ENCODE results near the gene SMG6. TPM values are rescaled to one million over a fixed set of nuclear protein-coding genes. Genes with fewer than 3 reads are reported as not detected.

Gene SMG6
- total and polyA plus RNA-seq, 2 of the 13 experiments (the other 11 are each of a cell fraction or from before 2014, with no cell fraction given), result 4.6 to 14.6 TPM

DNA sequence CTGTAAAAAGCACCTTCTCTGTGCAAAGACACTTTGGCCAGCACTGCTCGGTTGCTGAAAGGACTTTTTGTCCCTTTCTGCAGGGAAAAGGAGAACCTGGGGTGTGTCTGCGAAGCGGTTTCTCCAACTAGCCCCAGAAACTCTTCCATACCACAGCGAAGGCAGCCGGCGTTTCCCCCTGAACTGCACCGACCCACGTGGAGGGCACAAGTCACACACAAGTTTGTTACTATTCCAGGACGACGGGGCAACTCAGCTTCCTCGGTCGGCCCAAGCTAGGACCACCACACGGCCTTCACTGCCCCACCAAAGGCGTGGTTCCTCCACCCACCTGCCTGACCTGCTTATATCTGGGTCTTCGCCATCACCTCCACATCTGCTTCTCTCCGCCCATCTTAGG lies 280.3 kb downstream of the SMG6 start:
- Histone ChIP-seq H3K27ac (ENCODE audit: extremely low read length, insufficient read depth, low read length) (no peak overlapping the region), H2AFZ (ENCODE audit: low read length) (no peak overlapping the region), H3K79me2 (ENCODE audit: insufficient read depth, low read length) (no peaks in the 10 kb centered on the region), H3K27me3 (ENCODE audit: control insufficient read depth in 1 of 2, insufficient read depth in 2 of 2, low read length in 2 of 2) (peaks cover 12 to 70% of the 10 kb centered on the region in 2 experiments), H3K4me1 (ENCODE audit: insufficient read depth, low read length) (peaks cover 17% of the 10 kb centered on the region; the same call in 1 of the 2 replicates), H3K36me3 (replicated peaks in 1 of 2; ENCODE audit: control insufficient read depth in 1 of 2, insufficient read depth in 2 of 2, low read length in 2 of 2) (no peaks in the 10 kb centered on the region), H3K9ac (ENCODE audit: insufficient read depth, low read depth, low read length) (no peak overlapping the region), H4K20me1 (ENCODE audit: insufficient read depth, low read length) (no peaks in the 10 kb centered on the region), H3K4me3 (replicated peaks in 1 of 3; ENCODE audit: insufficient read depth in 1 of 3, low read depth in 2 of 3, low read length in 3 of 3) (no peak overlapping the region), H3K4me2 (ENCODE audit: low read depth, low read length) (no peak overlapping the region), H3K9me3 (ENCODE audit: low read length) (no peaks in the 10 kb centered on the region)
- FAIRE-seq (no peak), DNase-seq (ENCODE audit: low spot score) (no peak), ATAC-seq (no peak)
- POLR2A ChIA-PET, result no interaction called here
- WGBS (ENCODE audit: low lambda C conversion rate), result 82% methylated on average over 14 of the region's 16 CpGs
- in situ Hi-C loops (cut with HindIII; ENCODE audit: extremely low pct_ligation_motif_present, low pct_unique_long_range_greater_than_20kb) (no loop called here), intact Hi-C loops (cut with micrococcal nuclease; ENCODE audit: unreplicated experiment) (loop anchor here (10.0 kb wide), 2 partner anchors 48 to 138 kb away; no protein-coding TSS in a partner anchor)
- TF ChIP-seq TFE3 (CRISPR knock-in tag; IDR thresholded peaks at IDR 0.05) (no peak), ZSCAN20 (CRISPR knock-in tag; IDR thresholded peaks at IDR 0.05; ENCODE audit: borderline replicate concordance) (no peak), ZSCAN29 (CRISPR knock-in tag; conservative IDR thresholded peaks at IDR 0.05) (no peak), POLR2A (IDR thresholded peaks at IDR 0.05; ENCODE audit: insufficient read depth in 1 of 2, low read depth in 2 of 2, low read length in 2 of 2) (no peak), HOXA7 (CRISPR knock-in tag; IDR thresholded peaks at IDR 0.05) (no peak), YEATS2 (CRISPR knock-in tag; IDR thresholded peaks at IDR 0.05; ENCODE audit: borderline replicate concordance) (no peak), RELA (CRISPR knock-in tag; IDR thresholded peaks at IDR 0.05) (no peak), GTF3A (CRISPR knock-in tag; conservative IDR thresholded peaks at IDR 0.05) (no peak), CENPX (CRISPR knock-in tag; IDR thresholded peaks at IDR 0.05) (no peak), ZFP41 (CRISPR knock-in tag; IDR thresholded peaks at IDR 0.05; ENCODE audit: borderline replicate concordance) (no peak), MATR3 (CRISPR knock-in tag; IDR thresholded peaks at IDR 0.05) (no peak), TEAD3 (CRISPR knock-in tag; optimal IDR thresholded peaks at IDR 0.05; ENCODE audit: borderline replicate concordance) (no peak), KLF12 (CRISPR knock-in tag; IDR thresholded peaks at IDR 0.05; ENCODE audit: borderline replicate concordance) (no peak), ATAD3A (CRISPR knock-in tag; IDR thresholded peaks at IDR 0.05) (no peak), SIN3B (IDR thresholded peaks at IDR 0.05; ENCODE audit: low read length) (no peak)
- no TSS peak for BruUV-seq (replicated peaks)
- CTCF ChIA-PET (ENCODE audit: low intra/inter-chr PET ratio, low total read pairs), result no interaction called here

Data from HepG2 (cell line).